Fibroblast of villous mesenchyme (primary cell): ENCODE measurements around the gene PARD3. TPM values are rescaled to one million over a fixed set of nuclear protein-coding genes. Genes with fewer than 3 reads are reported as not detected.

Source experiments
- DNase-seq: peaks from one replicate; pipeline ENCODE4 v3.0.0-alpha.2; 2010; ENCODE audit warnings: low read depth
- H3K4me3 ChIP-seq: 2 replicates; pipeline ENCODE4 v1.5.1; 2011; ENCODE audit warnings: low read depth, mild to moderate bottlenecking, low read length
- CTCF ChIP-seq: IDR thresholded peaks from 2 replicates; pipeline ENCODE4 v1.5.1; 2012; ENCODE audit warnings: low read depth, mild to moderate bottlenecking, low read length; ENCODE audit not compliant: insufficient read depth
- total RNA-seq: library from RNA; depleted of rRNA; stranded (reverse); fragments of >200 nt; gene quantifications from 2 replicates; pipeline ENCODE4 v1.2.3, GENCODE V29; 2012

PARD3 gene
- total RNA-seq, 1 donor: 44.0 TPM

- no peak for TF ChIP-seq CTCF
- H3K4me3 ChIP-seq: no peak overlapping the region
- DNase-seq: no peak
Observed at GRCh38 chr10:34310234-34310633, 504.9 kb downstream of the PARD3 start.

GRCh38 chr10:34305189-34305588, 509.9 kb downstream of the PARD3 start:
- H3K4me3 ChIP-seq: no peak overlapping the region
- TF ChIP-seq CTCF: peak; percentile 39
- peak; percentile 83 for DNase-seq

GRCh38 chr10:34303022-34303421, 512.1 kb downstream of the PARD3 start:
- DNase-seq: no peak
- H3K4me3 ChIP-seq: no peak overlapping the region
- TF ChIP-seq CTCF: no peak

GRCh38 chr10:34299105-34299611, 515.9 kb downstream of the PARD3 start:
- no peak overlapping the region for H3K4me3 ChIP-seq
- DNase-seq: no peak
- TF ChIP-seq CTCF: no peak

GRCh38 chr10:34298346-34298818, 516.7 kb downstream of the PARD3 start:
- H3K4me3 ChIP-seq: no peak overlapping the region
- TF ChIP-seq CTCF: no peak
- no peak for DNase-seq

- DNase-seq: peak; percentile 93
- no peak overlapping the region for H3K4me3 ChIP-seq
- TF ChIP-seq CTCF: no peak
Observed at GRCh38 chr10:34297541-34298345, 517.4 kb downstream of the PARD3 start.

GRCh38 chr10:34295142-34295548, 520.0 kb downstream of the PARD3 start:
- peak; percentile 94 for DNase-seq
- H3K4me3 ChIP-seq: no peak overlapping the region
- no peak for TF ChIP-seq CTCF
